Stimulated activated CD8-positive, alpha-beta memory T cell treated with anti-CD3 and anti-CD28 coated beads, Interleukin-7, amount 100 ng/mL, for 48 hours (primary cell): ENCODE results near the gene SDSL.

Experiments
- DNase-seq, 2 donors: peaks; one replicate each; pipeline ENCODE4 v3.0.0-alpha.2; 2020; ENCODE audit warnings: low read depth in 1 of 2; ENCODE audit errors: extremely low read depth in 1 of 2

Gene SDSL, protein sequence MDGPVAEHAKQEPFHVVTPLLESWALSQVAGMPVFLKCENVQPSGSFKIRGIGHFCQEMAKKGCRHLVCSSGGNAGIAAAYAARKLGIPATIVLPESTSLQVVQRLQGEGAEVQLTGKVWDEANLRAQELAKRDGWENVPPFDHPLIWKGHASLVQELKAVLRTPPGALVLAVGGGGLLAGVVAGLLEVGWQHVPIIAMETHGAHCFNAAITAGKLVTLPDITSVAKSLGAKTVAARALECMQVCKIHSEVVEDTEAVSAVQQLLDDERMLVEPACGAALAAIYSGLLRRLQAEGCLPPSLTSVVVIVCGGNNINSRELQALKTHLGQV

DNA sequence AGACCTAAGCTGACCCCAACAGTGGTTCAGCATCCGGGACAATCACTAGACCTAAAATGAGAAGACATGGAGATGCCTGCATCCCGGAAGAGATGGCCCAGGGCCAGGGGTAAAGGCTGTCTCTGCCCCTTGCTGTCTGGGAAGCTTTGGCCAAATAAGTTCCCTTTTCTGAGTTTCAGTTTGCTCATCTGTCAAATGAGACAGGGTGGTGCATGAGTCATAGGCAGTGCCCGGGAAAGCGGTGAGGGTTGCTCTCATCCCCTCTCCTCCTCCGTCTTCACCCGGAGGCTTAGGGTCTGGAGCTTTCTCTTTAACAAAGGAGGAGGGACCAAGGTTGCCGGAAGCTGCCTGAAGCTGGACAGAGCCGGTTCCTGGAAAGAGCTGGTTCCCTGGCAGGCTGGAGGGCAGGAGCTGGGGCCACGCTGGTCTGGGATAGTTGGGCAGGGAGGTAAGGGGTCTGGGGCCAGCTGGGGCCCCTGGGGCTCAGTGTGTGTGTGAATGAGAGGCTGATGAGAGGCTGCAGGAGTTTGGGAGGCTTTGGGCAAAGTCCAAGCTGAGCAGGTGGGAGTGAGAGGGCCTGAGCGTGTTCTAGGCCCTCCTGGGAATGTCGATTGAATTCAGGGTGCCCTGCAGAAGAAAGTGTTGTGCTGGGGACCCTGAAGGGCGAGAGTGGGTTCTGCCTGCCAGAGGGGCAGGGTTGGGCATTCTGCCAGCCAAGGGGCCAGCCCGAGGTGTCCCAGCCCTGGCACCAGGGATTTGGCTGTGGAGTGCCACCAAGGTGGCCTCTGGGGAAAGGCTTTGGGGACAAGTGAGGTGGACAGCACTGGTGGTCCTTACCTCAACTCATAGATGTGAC is at the start of gene SDSL:
TSS of gene SDSL (plus strand) at position 351 of the 856 bp plus-strand sequence. CDS start 5,603 bp downstream, outside the sequence.
- peak in 1 of 2 donors; percentile 31 for DNase-seq

DNA sequence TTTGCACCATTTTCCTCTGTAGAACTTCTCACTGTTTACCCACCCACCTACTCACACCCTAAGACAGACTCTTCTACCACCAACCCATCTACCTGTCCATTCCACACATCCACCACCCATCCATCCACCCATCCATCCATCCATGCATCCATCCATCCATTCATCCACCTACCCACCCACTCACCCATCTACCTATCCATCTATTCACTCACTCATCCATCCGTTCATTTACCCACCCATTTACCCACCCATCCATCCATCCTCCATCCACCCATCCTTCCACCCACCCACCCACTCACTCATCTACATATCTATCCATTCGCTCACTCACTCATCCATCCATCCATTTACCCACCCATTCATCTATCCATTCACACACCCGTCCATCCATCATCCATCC is 48.7 kb upstream of the SDSL start:
- DNase-seq = no peak

GRCh38 chr12:113373969-113374368 is 48.2 kb upstream of the SDSL start:
- DNase-seq = no peak

GRCh38 chr12:113374823-113375428 is 47.3 kb upstream of the SDSL start:
- no peak for DNase-seq

- DNase-seq = no peak
These were observed 43.9 kb upstream of the SDSL start for GRCh38 chr12:113378291-113378690.

DNA sequence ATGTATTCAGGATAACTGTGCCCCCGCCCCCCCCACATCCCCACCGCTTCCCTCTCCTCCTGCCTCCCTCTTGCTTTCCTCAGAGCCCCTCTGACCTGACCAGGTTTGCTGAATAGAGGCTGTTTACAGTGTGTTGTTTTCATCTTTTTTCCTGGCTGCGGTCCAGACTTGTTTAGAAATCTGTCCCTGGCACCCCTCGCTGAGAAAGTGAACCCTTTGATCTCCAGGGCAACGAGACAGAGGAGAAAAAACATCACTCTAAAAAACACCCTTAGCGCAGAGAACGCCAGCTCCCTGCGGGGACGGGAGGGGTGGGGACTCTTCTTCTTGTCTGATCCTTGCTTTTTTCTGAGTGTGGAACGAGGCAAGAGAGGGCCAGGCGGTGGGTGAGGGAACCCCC is 41.0 kb upstream of the SDSL start:
- no peak for DNase-seq

GRCh38 chr12:113382206-113382605 is 40.0 kb upstream of the SDSL start:
- no peak for DNase-seq

- DNase-seq = no peak
These were observed 37.4 kb upstream of the SDSL start for GRCh38 chr12:113384778-113385177.

- DNase-seq = no peak
These were observed 36.8 kb upstream of the SDSL start for GRCh38 chr12:113385282-113385882.

GRCh38 chr12:113386866-113387566 is 35.2 kb upstream of the SDSL start:
- DNase-seq = no peak

DNA sequence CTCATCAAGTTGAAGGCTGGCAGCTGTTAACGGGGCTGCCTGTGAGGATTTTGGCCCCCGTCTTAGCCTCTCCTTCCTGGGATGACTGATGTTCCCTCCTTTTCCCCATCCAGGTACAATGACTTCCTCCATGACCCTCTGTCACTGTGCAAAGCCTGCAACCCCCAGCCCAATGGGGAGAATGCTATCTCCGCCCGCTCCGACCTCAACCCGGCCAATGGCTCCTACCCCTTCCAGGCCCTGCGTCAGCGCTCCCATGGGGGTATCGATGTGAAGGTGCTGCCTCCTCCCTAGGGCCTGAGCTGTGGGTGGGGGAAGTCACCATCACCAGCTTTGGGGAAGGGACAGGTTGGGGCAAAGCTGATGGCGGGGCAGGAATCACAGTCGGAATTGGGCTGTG is 34.5 kb upstream of the SDSL start:
- no peak for DNase-seq

DNA sequence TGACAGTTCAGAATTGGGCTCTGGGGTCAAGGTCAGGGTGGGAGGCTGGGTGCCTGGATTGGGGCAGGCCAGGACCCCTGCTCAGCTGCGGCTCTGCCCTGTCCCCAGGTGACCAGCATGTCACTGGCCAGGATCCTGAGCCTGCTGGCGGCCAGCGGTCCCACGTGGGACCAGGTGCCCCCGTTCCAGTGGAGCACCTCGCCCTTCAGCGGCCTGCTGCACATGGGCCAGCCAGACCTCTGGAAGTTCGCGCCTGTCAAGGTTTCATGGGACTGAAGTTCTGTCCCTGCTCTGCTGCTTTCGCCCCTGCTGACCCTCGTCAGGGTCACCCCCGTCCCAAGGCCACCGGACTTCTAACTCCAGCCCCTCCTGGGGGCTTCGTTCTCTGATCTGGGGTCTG is 33.8 kb upstream of the SDSL start:
- no peak for DNase-seq

- DNase-seq = no peak
These were observed 31.8 kb upstream of the SDSL start for GRCh38 chr12:113390064-113391043.

DNA sequence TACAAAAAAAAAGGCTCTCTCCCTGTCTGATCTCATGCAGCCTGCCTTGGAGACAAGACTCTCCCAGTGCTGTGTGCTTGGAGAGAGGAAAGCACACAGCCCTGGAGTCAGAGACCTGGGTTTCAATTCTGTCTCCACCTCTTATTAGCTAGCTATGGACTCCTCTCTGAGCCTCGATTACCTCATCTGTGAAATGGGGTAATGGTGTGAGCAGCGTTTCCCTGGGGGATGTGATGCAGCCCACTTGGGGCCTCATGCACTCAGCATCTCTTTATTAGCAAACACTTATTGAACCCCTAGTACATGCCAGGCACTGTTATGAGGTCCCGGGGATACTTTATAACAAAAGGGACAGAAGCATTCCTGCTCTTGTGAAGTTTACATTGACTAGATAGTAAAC is 31.0 kb upstream of the SDSL start:
- DNase-seq = no peak

GRCh38 chr12:113391650-113392337 is 30.4 kb upstream of the SDSL start:
- DNase-seq = no peak

DNA sequence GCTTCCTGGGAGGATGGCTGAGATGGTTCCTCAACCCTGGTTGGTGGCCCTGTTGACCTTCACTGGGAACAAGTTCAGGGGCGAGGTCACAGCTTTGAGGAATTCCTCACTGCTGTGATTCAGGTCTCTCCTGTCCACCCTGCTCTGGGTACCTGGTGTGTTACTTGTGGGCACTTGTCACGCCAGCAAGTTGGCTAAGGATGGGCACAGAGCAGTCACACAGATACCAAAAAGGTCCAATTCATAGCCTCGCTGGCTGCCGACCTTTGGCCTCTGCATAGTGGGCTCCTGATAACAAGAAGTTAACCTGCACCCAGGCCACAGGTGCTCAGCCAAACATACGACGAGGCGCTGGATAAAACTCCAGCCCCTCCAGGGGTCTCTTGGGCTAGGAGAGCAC is 29.7 kb upstream of the SDSL start:
- no peak for DNase-seq

DNA sequence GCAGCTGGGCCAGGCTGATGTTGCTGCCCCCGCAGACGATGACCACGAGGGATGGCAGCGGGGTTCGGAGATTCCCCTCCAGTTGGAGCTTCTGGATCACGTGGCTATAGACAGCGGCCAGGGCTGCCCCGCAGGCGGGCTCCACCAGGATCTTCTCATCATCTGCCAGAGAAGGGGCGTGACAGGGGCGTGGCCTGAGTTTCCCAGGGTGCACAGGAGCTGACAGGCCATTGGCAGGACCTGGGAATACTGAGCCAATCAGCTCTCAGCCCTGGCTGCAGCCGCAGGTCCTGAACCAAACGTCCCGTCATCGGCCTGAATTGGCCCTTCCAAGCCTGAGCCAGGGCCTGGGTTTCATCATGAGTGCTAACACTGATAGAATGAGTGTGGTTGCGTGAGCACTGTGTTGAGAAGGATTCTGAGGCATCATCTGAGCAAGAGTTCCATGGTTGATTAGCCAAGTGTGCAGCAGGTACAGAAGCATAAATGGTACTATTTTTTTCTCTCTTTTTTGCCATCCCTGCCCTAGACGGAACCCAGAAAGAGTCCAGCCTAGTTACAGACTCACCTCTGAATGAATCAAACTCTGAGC is 29.1 kb upstream of the SDSL start:
- DNase-seq = no peak

DNA sequence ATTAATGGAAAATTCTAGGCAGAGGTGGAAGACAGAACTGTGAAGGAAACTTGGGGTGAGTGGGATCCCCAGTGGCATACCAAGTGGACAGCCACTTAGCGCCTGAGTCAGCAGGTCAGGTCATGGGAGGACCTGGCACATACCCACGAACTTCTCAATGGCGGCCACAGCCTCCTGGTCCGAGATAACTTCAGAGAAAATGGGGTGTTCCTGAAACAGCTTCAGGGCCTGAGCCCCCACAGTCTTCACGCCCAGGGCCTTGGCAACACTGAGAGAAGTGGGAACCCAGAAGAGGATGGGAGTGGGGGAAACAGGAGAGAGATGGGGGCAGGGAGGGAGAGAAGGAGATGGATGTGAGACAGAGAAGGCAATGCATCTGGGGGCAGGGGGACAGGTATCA is 28.4 kb upstream of the SDSL start:
- DNase-seq = no peak

GRCh38 chr12:113395119-113395518 is 27.1 kb upstream of the SDSL start:
- DNase-seq = no peak
